ENCODE results near the gene FIGNL2.

The FIGNL2 gene

DNA sequence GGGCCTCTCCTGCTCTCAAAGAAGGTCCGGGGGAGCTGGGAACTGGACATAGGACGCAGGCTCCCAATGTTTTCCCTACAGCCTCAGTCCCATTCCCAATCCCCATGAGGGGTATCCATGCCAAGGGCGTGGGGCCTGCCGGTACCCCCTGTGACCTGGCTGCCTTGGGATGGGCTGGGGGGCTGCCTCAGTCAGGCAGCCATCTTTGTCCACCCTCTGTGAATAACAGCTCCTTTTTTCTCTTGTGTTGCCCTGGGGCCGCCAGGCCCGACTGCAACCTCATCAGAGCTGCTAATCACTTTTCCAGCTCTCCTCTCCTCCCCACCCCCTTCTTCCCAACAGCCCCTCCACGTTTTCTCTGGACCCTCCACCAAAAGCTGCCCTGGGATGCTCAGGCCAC is 11.2 kb downstream of the FIGNL2 start:
- peaks cover 4% of the 10 kb centered on the region for H3K27me3 Mint-ChIP-seq (ENCODE audit: low read depth)
- TF ChIP-seq, protein P1, sequence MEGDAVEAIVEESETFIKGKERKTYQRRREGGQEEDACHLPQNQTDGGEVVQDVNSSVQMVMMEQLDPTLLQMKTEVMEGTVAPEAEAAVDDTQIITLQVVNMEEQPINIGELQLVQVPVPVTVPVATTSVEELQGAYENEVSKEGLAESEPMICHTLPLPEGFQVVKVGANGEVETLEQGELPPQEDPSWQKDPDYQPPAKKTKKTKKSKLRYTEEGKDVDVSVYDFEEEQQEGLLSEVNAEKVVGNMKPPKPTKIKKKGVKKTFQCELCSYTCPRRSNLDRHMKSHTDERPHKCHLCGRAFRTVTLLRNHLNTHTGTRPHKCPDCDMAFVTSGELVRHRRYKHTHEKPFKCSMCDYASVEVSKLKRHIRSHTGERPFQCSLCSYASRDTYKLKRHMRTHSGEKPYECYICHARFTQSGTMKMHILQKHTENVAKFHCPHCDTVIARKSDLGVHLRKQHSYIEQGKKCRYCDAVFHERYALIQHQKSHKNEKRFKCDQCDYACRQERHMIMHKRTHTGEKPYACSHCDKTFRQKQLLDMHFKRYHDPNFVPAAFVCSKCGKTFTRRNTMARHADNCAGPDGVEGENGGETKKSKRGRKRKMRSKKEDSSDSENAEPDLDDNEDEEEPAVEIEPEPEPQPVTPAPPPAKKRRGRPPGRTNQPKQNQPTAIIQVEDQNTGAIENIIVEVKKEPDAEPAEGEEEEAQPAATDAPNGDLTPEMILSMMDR (IDR thresholded peaks at IDR 0.05; ENCODE audit: unreplicated experiment in 3 of 3), result no peak

DNA sequence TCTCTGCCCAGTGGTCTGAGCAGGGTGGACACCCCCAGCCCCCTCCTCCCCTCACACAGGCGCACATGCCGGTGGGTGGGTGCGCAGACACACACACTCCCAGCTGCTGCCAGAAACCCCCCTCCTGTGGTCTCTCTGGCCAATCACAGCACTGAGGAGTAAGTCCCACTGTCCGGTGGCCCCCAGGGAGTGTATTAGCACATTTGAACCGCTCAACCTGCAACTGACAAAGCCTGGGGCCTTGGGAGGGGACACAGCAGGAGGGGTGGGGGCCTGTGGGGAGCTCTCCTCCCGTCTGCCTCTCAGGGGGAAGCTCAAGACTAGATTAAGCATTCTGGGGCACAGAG is 11.7 kb downstream of the FIGNL2 start:
- Mint-ChIP-seq H3K27ac (peak overlapping the region in 2 of 3 experiments; percentile 47 to 64), H3K27me3 (ENCODE audit: low read depth) (peaks cover 4% of the 10 kb centered on the region), H3K4me3 (no peak overlapping the region), H3K9me3 (no peaks in the 10 kb centered on the region), H3K4me1 (peaks cover 56% of the 10 kb centered on the region), H3K36me3 (ENCODE audit: low read depth) (peaks cover 5% of the 10 kb centered on the region)
- TF ChIP-seq, protein P1 (IDR thresholded peaks at IDR 0.05; ENCODE audit: unreplicated experiment in 3 of 3), result no peak

More for the DNA sequence above, 11.2 kb downstream of the FIGNL2 start:
- H3K9me3 Mint-ChIP-seq, result no peaks in the 10 kb centered on the region
- no peak overlapping the region for H3K4me3 Mint-ChIP-seq
- peaks cover 59% of the 10 kb centered on the region for H3K4me1 Mint-ChIP-seq
- H3K36me3 Mint-ChIP-seq (ENCODE audit: low read depth), result peaks cover 5% of the 10 kb centered on the region
- peak overlapping the region; percentile 8 to 69 (median 47) for H3K27ac Mint-ChIP-seq

DNA sequence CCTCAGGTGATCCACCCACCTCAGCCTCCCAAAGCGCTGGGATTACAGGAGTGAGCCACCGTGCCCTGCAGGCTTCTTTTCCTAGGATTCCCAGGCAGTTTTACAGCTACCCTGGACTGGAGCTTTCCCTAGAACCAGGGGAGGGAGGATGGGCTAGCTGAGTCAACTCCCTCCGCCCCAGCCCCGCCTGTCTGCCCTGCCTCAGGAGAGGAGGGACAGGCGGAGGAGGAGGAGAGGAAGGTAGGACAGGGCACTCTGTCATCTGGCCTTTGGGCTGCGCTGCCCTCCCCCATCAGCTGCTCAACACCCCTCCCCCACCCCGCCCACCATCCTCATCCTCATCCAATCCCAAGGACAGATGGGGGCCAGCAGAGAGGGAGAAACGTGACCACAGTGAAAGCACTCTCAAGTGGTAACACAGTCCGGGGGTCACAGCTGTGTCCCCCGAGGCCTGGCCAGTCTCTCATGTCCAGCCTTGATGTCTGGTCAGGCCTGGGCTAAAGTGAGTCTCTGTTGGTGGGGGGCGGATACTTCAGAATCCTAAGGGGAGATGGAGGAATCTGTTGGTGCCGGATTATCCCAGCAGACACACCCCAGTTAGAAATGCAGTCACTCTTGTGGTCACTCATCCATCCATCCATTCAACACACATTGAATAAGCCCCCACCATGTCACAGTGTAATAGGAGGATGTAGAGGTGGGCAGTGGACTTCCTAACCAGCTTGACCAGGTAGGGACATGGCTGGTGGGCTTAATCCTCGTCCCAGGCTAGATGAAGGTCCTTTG is 12.3 kb downstream of the FIGNL2 start:
- H3K4me1 Mint-ChIP-seq, result peaks cover 52% of the 10 kb centered on the region
- peak overlapping the region in 2 of 3 experiments; percentile 22 to 35 for H3K4me3 Mint-ChIP-seq
- TF ChIP-seq, protein P1 (IDR thresholded peaks at IDR 0.05; ENCODE audit: unreplicated experiment in 3 of 3), result no peak

DNA sequence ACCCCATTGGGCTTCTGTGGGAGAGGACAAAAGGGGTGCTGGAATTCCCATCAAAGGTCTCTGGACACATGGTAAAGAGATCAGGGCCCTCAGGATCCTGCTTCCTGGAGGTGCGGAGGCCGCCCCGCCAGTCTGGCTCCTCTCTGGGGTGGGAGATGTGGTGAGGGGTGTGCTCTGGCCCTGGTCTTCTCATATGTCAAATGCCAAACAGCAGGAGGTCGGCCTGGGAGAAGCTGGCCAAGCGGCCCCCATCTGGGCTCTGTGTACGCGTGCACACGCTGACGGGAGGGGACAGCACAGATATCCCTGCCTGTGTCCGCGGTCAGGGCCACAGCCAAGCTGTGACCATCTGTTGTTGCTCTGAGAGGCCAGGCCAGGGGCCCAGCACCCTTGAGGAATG is 14.1 kb downstream of the FIGNL2 start:
- Mint-ChIP-seq H3K27ac (no peak overlapping the region), H3K4me1 (peaks cover 53% of the 10 kb centered on the region), H3K27me3 (ENCODE audit: low read depth) (peaks cover 3% of the 10 kb centered on the region), H3K36me3 (ENCODE audit: low read depth) (peaks cover 5% of the 10 kb centered on the region), H3K9me3 (no peaks in the 10 kb centered on the region), H3K4me3 (no peak overlapping the region)
- TF ChIP-seq, protein P1 (IDR thresholded peaks at IDR 0.05; ENCODE audit: unreplicated experiment in 3 of 3), result no peak

More for the DNA sequence above, 12.3 kb downstream of the FIGNL2 start:
- Mint-ChIP-seq H3K36me3 (ENCODE audit: low read depth) (peaks cover 5% of the 10 kb centered on the region), H3K9me3 (no peaks in the 10 kb centered on the region), H3K27me3 (ENCODE audit: low read depth) (peaks cover 4% of the 10 kb centered on the region), H3K27ac (peak overlapping the region in 1 of 3 experiments; percentile 64)

DNA sequence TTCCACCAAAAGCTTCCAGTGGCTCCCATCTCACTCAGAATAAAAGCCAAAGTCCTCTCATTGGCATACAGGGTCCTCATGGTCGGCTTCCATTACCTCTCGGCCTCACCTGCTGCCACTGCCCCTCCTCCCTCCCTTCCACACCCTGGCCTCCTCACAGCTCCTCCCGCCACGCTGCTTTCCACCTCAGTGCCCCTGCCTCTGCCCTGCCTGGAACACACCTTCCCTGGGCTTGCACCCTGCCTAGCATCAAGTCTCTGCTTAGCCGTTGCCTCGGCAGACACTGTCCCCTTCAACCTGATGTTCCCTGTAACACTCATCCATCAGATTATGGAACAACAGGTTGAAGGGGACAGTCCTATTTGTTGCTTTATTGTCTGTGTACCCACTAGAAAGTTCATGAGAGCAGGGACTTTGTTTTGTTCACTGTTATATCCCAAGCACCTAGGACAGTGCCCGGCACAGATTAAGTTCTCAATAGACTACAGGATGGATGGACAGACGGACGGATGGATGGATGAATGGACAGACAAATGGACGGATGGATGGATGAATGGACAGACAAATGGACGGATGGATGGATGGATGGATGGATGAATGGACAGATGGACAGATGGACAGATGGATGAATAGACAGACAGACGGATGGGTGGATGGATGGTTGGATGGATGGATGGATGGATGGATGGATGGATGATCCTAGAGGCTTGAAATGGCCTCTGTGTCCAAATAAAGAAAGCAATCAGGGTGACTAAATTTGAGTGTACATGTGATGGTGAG is 14.9 kb downstream of the FIGNL2 start:
- H3K36me3 Mint-ChIP-seq (ENCODE audit: low read depth), result peaks cover 5% of the 10 kb centered on the region
- no peaks in the 10 kb centered on the region for H3K9me3 Mint-ChIP-seq
- H3K27ac Mint-ChIP-seq, result peak overlapping the region in 1 of 3 experiments; percentile 8
- peak overlapping the region in 1 of 3 experiments; percentile 0 for H3K4me3 Mint-ChIP-seq
- H3K4me1 Mint-ChIP-seq, result peaks cover 48% of the 10 kb centered on the region
- no peaks in the 10 kb centered on the region for H3K27me3 Mint-ChIP-seq (ENCODE audit: low read depth)
- TF ChIP-seq, protein P1 (IDR thresholded peaks at IDR 0.05; ENCODE audit: unreplicated experiment in 3 of 3), result no peak
